Activated B cell treated with CpG ODN at 0.5 μM for 24 hours (primary cell): Measurements from ENCODE around the gene HES4. TPM values are rescaled to one million over a fixed set of nuclear protein-coding genes. Genes with fewer than 3 reads are reported as not detected.
"Not testable (repeated sequence)": the region's sequence is repeated elsewhere in the genome, so short reads cannot be mapped to it uniquely, and the experiment has no call there.

ENCODE experiments used
- ATAC-seq: fragments of 200-7000 bp; cut with Tn5 transposase; one replicate; pipeline ENCODE4 v1.10.0; 2021; ENCODE audit warnings: low read depth, mild to moderate bottlenecking, moderate library complexity
- CTCF ChIA-PET: fragments of 350-600 bp; sonication (Branson Sonifier 250); formaldehyde crosslinking; loops from one replicate; lab custom pipeline; 2021; ENCODE audit warnings: antibody characterized with exemption; lab: Charles Lee
- POLR2A ChIA-PET: fragments of 350-600 bp; sonication (Branson Sonifier 250); formaldehyde crosslinking; loops from one replicate; lab custom pipeline; 2021; ENCODE audit warnings: antibody characterized with exemption; lab: Charles Lee
- DNase-seq: peaks from one replicate; pipeline ENCODE4 v3.0.0; 2022
- H3K27ac Mint-ChIP-seq: one replicate; pipeline ENCODE4 v1.8.0; 2020; ENCODE audit warnings: mixed read lengths
- H3K27me3 Mint-ChIP-seq: one replicate; pipeline ENCODE4 v1.8.0; 2021; ENCODE audit warnings: mixed read lengths
- H3K36me3 Mint-ChIP-seq: one replicate; pipeline ENCODE4 v1.8.0; 2021; ENCODE audit warnings: low read depth, mixed read lengths
- H3K4me1 Mint-ChIP-seq: one replicate; pipeline ENCODE4 v1.8.0; 2021; ENCODE audit warnings: mixed read lengths
- H3K4me3 Mint-ChIP-seq: one replicate; pipeline ENCODE4 v1.8.0; 2020; ENCODE audit warnings: mild to moderate bottlenecking, mixed read lengths
- H3K9me3 Mint-ChIP-seq: one replicate; pipeline ENCODE4 v1.8.0; 2020; ENCODE audit warnings: mixed read lengths
- intact Hi-C: fragments of 100-400 bp; cut with micrococcal nuclease; formaldehyde crosslinking; loops from one replicate; pipeline ENCODE4 v1.15.1; 2024
- total RNA-seq: library from RNA; stranded (reverse); gene quantifications from 2 replicates; pipeline ENCODE4 v1.2.3, GENCODE V29; 2022
- TF ChIP-seq, protein P1 (sequence below): fragments of 200-600 bp; IDR thresholded peaks from one replicate; pipeline ENCODE4 v1.8.0; 2022; ENCODE audit warnings: antibody characterized with exemption, mild to moderate bottlenecking

HES4 gene
- total RNA-seq, 1 donor from 2014 or later = 0.67 TPM

DNA sequence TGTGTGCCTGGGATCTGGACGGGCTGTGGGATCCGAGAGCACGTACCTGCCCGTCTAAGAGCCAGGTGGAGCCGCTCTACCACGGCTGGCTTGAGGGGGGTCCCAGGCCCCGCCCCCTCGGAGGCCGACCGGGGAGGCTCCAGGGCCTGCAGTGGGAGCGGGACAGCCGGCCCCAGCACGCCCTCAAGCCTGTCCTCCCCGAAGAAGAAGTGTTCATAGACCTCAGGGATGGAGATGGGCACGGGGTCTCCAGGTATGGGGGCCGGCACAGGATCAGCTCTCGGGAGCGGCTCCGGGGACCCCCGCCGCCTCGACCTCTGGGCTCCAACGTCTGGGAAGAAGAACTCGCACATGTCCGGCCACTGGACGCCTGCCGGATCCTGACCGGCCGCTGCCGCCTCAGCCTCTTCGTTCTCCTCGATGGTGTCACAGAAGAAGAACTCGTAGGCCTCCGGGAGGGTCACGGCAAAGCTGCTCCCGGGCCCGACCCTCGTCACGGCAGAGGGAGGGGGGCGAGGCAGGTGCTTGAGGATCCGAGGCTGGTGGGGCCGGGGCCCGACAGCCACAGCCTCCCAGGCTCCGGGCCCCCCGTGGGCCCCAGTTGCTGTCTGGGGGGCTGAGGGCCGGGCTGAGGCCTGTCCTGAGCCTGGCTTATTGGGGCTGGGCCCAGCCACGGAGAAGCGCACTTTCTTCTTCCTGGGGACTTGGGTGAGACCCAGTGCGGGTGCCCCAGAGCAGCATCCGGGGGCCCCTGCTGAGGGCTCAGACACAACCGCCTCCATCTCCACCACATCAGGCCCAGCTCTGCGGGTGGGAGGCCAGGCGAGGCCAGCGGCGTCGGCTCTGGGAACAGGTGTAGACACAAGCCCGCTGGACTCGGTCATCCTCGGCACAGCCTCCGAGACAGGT, 20.8 kb downstream of the HES4 start:
- TF ChIP-seq, protein P1, sequence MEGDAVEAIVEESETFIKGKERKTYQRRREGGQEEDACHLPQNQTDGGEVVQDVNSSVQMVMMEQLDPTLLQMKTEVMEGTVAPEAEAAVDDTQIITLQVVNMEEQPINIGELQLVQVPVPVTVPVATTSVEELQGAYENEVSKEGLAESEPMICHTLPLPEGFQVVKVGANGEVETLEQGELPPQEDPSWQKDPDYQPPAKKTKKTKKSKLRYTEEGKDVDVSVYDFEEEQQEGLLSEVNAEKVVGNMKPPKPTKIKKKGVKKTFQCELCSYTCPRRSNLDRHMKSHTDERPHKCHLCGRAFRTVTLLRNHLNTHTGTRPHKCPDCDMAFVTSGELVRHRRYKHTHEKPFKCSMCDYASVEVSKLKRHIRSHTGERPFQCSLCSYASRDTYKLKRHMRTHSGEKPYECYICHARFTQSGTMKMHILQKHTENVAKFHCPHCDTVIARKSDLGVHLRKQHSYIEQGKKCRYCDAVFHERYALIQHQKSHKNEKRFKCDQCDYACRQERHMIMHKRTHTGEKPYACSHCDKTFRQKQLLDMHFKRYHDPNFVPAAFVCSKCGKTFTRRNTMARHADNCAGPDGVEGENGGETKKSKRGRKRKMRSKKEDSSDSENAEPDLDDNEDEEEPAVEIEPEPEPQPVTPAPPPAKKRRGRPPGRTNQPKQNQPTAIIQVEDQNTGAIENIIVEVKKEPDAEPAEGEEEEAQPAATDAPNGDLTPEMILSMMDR = no peak
- ChIA-PET POLR2A (no interaction called here), CTCF (no interaction called here)
- intact Hi-C loops = no loop called here
- ATAC-seq = no peak
- no peak overlapping the region for H3K4me3 Mint-ChIP-seq
- no peaks in the 10 kb centered on the region for H3K9me3 Mint-ChIP-seq
- H3K4me1 Mint-ChIP-seq = peaks cover 4% of the 10 kb centered on the region
- no peak for DNase-seq
- H3K36me3 Mint-ChIP-seq = no peaks in the 10 kb centered on the region
- peaks cover 21% of the 10 kb centered on the region for H3K27me3 Mint-ChIP-seq
- no peak overlapping the region for H3K27ac Mint-ChIP-seq

DNA sequence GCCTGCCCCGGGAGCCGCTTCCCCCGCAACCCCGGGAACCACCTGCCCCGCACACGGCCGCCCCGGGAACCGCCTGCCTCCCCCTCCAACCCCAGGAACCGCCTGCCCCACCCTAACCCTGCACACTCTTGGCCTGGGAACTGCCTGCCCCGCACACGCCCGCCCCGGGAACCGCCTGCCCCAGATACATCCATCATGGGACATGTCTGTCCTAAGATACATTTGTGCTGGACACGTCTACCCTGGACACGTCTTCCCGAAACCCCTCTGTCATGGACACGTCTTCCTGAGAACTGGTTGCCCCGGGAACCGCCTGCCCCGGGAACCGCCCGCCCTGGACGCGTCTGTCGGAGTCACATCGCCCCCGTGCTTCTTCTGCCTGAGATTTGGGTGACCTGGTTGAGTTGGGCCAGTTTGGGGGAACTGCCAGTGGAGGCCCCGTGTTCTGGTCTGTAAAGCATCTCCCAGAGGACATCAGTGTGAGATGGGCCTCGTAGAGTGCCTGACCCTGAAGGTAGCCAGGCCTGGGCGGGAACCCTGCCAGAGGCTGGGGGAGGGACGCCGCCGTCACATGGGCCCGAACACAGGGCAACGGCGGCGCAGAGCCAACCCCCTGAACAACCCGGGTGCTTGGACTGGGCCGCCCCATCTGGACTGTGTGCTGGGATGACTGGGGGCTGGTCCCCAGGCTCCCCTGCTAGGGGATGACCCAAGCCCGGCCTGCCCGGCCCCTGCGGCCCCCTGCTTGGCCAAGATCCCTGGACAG, 21.6 kb downstream of the HES4 start:
- DNase-seq = no peak
- Mint-ChIP-seq H3K4me1 (peaks cover 4% of the 10 kb centered on the region), H3K27ac (no peak overlapping the region), H3K9me3 (no peaks in the 10 kb centered on the region), H3K4me3 (no peak overlapping the region), H3K36me3 (no peaks in the 10 kb centered on the region), H3K27me3 (peaks cover 24% of the 10 kb centered on the region)
- CTCF ChIA-PET = no interaction called here
- ATAC-seq = no peak
- TF ChIP-seq, protein P1 = no peak
- POLR2A ChIA-PET = no interaction called here
- intact Hi-C loops = no loop called here

DNA sequence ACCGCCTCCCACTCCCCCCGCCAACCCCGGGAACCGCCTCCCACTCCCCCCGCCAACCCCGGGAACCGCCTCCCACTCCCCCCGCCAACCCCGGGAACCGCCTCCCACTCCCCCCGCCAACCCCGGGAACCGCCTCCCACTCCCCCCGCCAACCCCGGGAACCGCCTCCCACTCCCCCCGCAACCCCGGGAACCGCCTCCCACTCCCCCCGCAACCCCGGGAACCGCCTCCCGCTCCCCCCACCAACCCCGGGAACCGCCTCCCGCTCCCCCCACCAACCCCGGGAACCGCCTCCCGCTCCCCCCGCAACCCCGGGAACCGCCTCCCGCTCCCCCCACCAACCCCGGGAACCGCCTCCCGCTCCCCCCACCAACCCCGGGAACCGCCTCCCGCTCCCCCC, 23.1 kb downstream of the HES4 start:
- not testable (repeated sequence) for H3K9me3 Mint-ChIP-seq, H3K4me1 Mint-ChIP-seq, DNase-seq, H3K4me3 Mint-ChIP-seq, H3K36me3 Mint-ChIP-seq, ATAC-seq, H3K27ac Mint-ChIP-seq
- POLR2A ChIA-PET = interaction anchor here (1.3 kb wide), 1 partner anchor 10 kb away, joined by 5 read pairs; no protein-coding TSS in a partner anchor
- intact Hi-C loops = loop anchor here (1.0 kb wide), 2 partner anchors 71 to 107 kb away; no protein-coding TSS in a partner anchor
- CTCF ChIA-PET = interaction anchor here (0.7 to 3.4 kb wide), 6 partner anchors 20 to 146 kb away, joined by 3 to 10 read pairs (median 4); no protein-coding TSS in a partner anchor
- peaks cover 22% of the 10 kb centered on the region for H3K27me3 Mint-ChIP-seq

DNA sequence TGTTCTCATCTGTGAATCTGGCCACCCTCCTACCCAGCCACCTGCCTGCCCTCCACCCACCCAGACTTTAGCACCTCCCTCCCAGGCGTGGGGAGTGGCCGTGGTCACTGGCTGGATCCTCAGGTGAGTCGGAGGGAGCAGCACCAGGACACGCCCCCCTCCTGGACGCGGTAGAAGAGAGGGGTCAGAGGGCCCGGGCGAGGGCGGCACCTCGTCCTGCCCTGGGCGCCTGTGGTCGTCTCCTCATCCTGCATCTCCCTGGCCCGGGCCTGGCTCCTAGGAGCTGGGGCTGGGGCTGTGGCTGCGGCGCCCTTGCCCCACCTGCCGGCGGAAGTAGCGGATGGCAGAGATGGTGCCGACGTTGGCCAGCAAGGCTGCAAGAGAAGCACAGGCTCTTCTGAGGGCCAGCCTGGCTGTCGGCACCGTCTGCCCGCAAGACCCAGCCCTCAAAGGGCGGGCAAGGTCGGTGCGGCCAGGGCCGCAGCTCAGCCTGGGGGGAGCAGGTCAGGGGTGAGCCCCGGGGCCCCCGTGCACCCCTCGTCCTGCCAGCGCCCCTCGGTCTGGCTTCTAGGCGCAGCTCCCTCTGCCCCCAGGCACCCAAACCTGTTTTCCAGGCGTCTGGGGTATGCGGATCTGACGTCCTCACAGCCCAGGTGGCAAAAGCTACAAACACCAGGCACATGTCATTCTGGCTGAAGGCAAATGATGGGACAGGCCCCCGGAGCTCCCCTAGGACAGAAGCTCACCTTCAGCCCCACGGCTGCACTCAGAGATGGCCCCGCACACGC, 23.8 kb downstream of the HES4 start:
- no peak overlapping the region for H3K4me3 Mint-ChIP-seq

More for the DNA sequence above, 23.8 kb downstream of the HES4 start:
- Mint-ChIP-seq H3K27ac (no peak overlapping the region), H3K36me3 (no peaks in the 10 kb centered on the region), H3K9me3 (no peaks in the 10 kb centered on the region), H3K4me1 (peaks cover 4% of the 10 kb centered on the region), H3K27me3 (peaks cover 24% of the 10 kb centered on the region)
- peak; percentile 64 for DNase-seq
- intact Hi-C loops = loop anchor here (1.0 kb wide), 2 partner anchors 71 to 107 kb away; no protein-coding TSS in a partner anchor
- TF ChIP-seq, protein P1 = no peak
- CTCF ChIA-PET = interaction anchor here (0.6 to 3.4 kb wide), 7 partner anchors 12 to 147 kb away, joined by 3 to 10 read pairs (median 3); no protein-coding TSS in a partner anchor
- POLR2A ChIA-PET = interaction anchor here (0.6 to 1.3 kb wide), 4 partner anchors 9 to 926 kb away, joined by 3 to 6 read pairs (median 4); partner anchors contain the start of gene ISG15
- peak; percentile 90 for ATAC-seq
